IMR-90 (cell line): ENCODE results near the gene SEPTIN2. TPM values are rescaled to one million over a fixed set of nuclear protein-coding genes. Genes with fewer than 3 reads are reported as not detected.
A peak's percentile ranks its signal among the peaks of the same experiment; 100 is the strongest.

Source experiments
- ATAC-seq: fragments of 200-7000 bp; cut with Tn5 transposase; 2 replicates; pipeline ENCODE4 v1.9.1; 2020; ENCODE audit warnings: low read depth, mild to moderate bottlenecking, moderate library complexity
- BruUV-seq: library from RNA; stranded (reverse); fragments of 400-500 nt; replicated peaks from 2 replicates; lab custom pipeline; 2021; lab: Mats Ljungman, UMichigan
- CTCF ChIA-PET: fragments of 300-600 bp; formaldehyde crosslinking; extraction: SDS; loops from one replicate; lab custom pipeline; 2021; ENCODE audit warnings: antibody characterized with exemption; lab: Yijun Ruan, JAX
- POLR2A ChIA-PET: fragments of 300-600 bp; sonication (Branson Sonifier 250); formaldehyde crosslinking; loops from one replicate; lab custom pipeline; 2022; ENCODE audit warnings: antibody characterized with exemption; ENCODE audit not compliant: unreplicated experiment; lab: Charles Lee
- DNase-seq: peaks from one replicate; pipeline ENCODE4 v3.0.0; 2013
- H2AFZ ChIP-seq: replicated peaks from 2 replicates; pipeline ENCODE3; 2013; ENCODE audit warnings: low read length, mild to moderate bottlenecking; ENCODE audit not compliant: poor library complexity
- H2AK5ac ChIP-seq: 2 replicates; pipeline ENCODE4 v1.6.1; 2013; ENCODE audit warnings: low read depth, low read length, inconsistent platforms
- H2AK9ac ChIP-seq: replicated peaks from 2 replicates; pipeline ENCODE3; 2013; ENCODE audit warnings: mild to moderate bottlenecking, low read depth, low read length, moderate library complexity; ENCODE audit not compliant: poor library complexity
- H2BK120ac ChIP-seq: 2 replicates; pipeline ENCODE4 v1.6.1; 2013; ENCODE audit warnings: low read depth, low read length, inconsistent platforms
- H2BK15ac ChIP-seq: 3 replicates; pipeline ENCODE4 v1.6.1; 2013; ENCODE audit warnings: low read depth, low read length, inconsistent platforms
- H2BK20ac ChIP-seq: 2 replicates; pipeline ENCODE4 v1.6.1; 2013; ENCODE audit warnings: low read depth, mild to moderate bottlenecking, inconsistent platforms, low read length, moderate library complexity
- H2BK5ac ChIP-seq: 2 replicates; pipeline ENCODE4 v1.6.1; 2013; ENCODE audit warnings: mild to moderate bottlenecking, low read depth, low read length, inconsistent platforms; ENCODE audit not compliant: poor library complexity, severe bottlenecking
- H3K14ac ChIP-seq: replicated peaks from 2 replicates; pipeline ENCODE4 v1.6.1; 2013; ENCODE audit warnings: low read depth, low read length, inconsistent platforms
- H3K18ac ChIP-seq: 2 replicates; pipeline ENCODE4 v1.6.1; 2013; ENCODE audit warnings: low read depth, low read length, control low read depth
- H3K23ac ChIP-seq: 2 replicates; pipeline ENCODE4 v1.6.1; 2013; ENCODE audit warnings: low read depth, low read length, inconsistent platforms
- H3K27ac ChIP-seq: 2 replicates; pipeline ENCODE4 v1.5.1; 2013; ENCODE audit warnings: mild to moderate bottlenecking, control low read depth, low read length; ENCODE audit not compliant: insufficient read depth
- H3K27me3 ChIP-seq: 2 replicates; pipeline ENCODE4 v1.6.1; 2013; ENCODE audit warnings: low read length; ENCODE audit not compliant: control insufficient read depth, insufficient read depth
- H3K36me3 ChIP-seq: 2 replicates; pipeline ENCODE4 v1.6.1; 2013; ENCODE audit warnings: low read length, mixed read lengths; ENCODE audit not compliant: control insufficient read depth, insufficient read depth
- H3K4ac ChIP-seq: 2 replicates; pipeline ENCODE4 v1.6.1; 2013; ENCODE audit warnings: low read depth, low read length, inconsistent platforms
- H3K4me1 ChIP-seq: 2 replicates; pipeline ENCODE4 v1.6.1; 2013; ENCODE audit warnings: low read length, mixed read lengths; ENCODE audit not compliant: control insufficient read depth, insufficient read depth
- H3K4me2 ChIP-seq: 2 replicates; pipeline ENCODE4 v1.6.1; 2013; ENCODE audit warnings: low read depth, mild to moderate bottlenecking, control low read depth, low read length, moderate library complexity
- H3K4me3 ChIP-seq: 2 replicates; pipeline ENCODE4 v1.5.1; 2013; ENCODE audit warnings: low read depth, mild to moderate bottlenecking, control low read depth, low read length, moderate library complexity; ENCODE audit not compliant: insufficient read depth
- H3K56ac ChIP-seq: 2 replicates; pipeline ENCODE4 v1.6.1; 2013; ENCODE audit warnings: low read length, inconsistent platforms; ENCODE audit not compliant: insufficient read depth; ENCODE audit errors: extremely low read depth
- H3K79me1 ChIP-seq, 2 experiments: 2 replicates each; pipeline ENCODE4 v1.6.1; 2013; ENCODE audit warnings: low read length in 2 of 2, inconsistent platforms in 1 of 2, low read depth in 1 of 2
- H3K9ac ChIP-seq: 2 replicates; pipeline ENCODE4 v1.6.1; 2013; ENCODE audit warnings: low read depth, low read length, control low read depth
- H3K9me1 ChIP-seq: 2 replicates; pipeline ENCODE4 v1.6.1; 2013; ENCODE audit warnings: low read length, inconsistent platforms; ENCODE audit not compliant: insufficient read depth
- H3K9me3 ChIP-seq: 2 replicates; pipeline ENCODE4 v1.6.1; 2013; ENCODE audit warnings: low read length; ENCODE audit not compliant: control insufficient read depth, insufficient read depth
- H4K20me1 ChIP-seq: 2 replicates; pipeline ENCODE4 v1.6.1; 2013; ENCODE audit warnings: low read length, inconsistent platforms; ENCODE audit not compliant: insufficient read depth
- H4K5ac ChIP-seq: 2 replicates; pipeline ENCODE4 v1.6.1; 2013; ENCODE audit warnings: mild to moderate bottlenecking, low read depth, low read length, control low read depth
- H4K8ac ChIP-seq, 2 experiments: 2 replicates each; pipeline ENCODE4 v1.6.1; 2013; ENCODE audit warnings: low read depth in 2 of 2, low read length in 2 of 2, control low read depth in 1 of 2, inconsistent platforms in 1 of 2
- H4K91ac ChIP-seq: 2 replicates; pipeline ENCODE4 v1.6.1; 2013; ENCODE audit warnings: low read depth, low read length, inconsistent platforms; ENCODE audit not compliant: insufficient read depth
- CEBPB ChIP-seq: IDR thresholded peaks from 2 replicates; pipeline ENCODE4 v1.6.1; 2012; ENCODE audit warnings: low read depth, low read length, improper control_type of control experiment
- MAZ ChIP-seq: IDR thresholded peaks from 2 replicates; pipeline ENCODE4 v1.6.1; 2012; ENCODE audit warnings: low read depth, mild to moderate bottlenecking, low read length, improper control_type of control experiment, moderate library complexity, borderline replicate concordance
- WGBS, 2 experiments: methylation state at CpG; one replicate each; pipeline versions ENCODE4 v1.1.5 to v1.1.7; 2013; ENCODE audit warnings: missing lambda C conversion rate in 2 of 2; ENCODE audit not compliant: insufficient read length in 1 of 2; ENCODE audit errors: extremely low coverage in 2 of 2; 5-methylcytosine and 5-hydroxymethylcytosine counted together
- dilution Hi-C: fragments of 300-500 bp; cut with HindIII; formaldehyde crosslinking; loops from one replicate; pipeline ENCODE4 v1.14.3; 2018; ENCODE audit warnings: low sequenced_read_pairs; ENCODE audit not compliant: unreplicated experiment
- in situ Hi-C: fragments of 300-500 bp; cut with MboI; formaldehyde crosslinking; loops from 3 replicates; pipeline ENCODE4 v1.14.3; 2019; ENCODE audit warnings: low sequenced_read_pairs, inconsistent platforms, mixed read lengths
- intact Hi-C: fragments of 100-400 bp; cut with micrococcal nuclease; formaldehyde crosslinking; loops from 2 replicates; pipeline ENCODE4 v1.10.0; 2022
- polyA plus RNA-seq, 3 experiments: library from polyadenylated mRNA; depleted of rRNA; stranded (reverse); fragments of >200 nt; gene quantifications; 2 replicates each; pipeline ENCODE4 v1.2.3, GENCODE V29; 2012; ENCODE audit warnings: low replicate concordance in 1 of 3
- total RNA-seq: library from RNA; depleted of rRNA; stranded (reverse); fragments of >200 nt; gene quantifications from 2 replicates; pipeline ENCODE4 v1.2.3, GENCODE V29; 2012

SEPTIN2 gene
- total and polyA plus RNA-seq, 2 of the 4 experiments (the other 2 are of a cell fraction): 420 to 504 TPM

- Histone ChIP-seq H3K9ac (no peak overlapping the region), H3K27me3 (no peaks in the 10 kb centered on the region), H4K5ac (no peak overlapping the region), H3K9me1 (peaks cover 11% of the 10 kb centered on the region), H3K56ac (no peak overlapping the region), H4K20me1 (peaks cover 42% of the 10 kb centered on the region), H4K91ac (no peak overlapping the region), H2BK15ac (no peak overlapping the region), H2BK5ac (no peak overlapping the region), H3K14ac (no peak overlapping the region), H3K36me3 (peaks cover 33% of the 10 kb centered on the region), H2AK5ac (no peak overlapping the region), H2BK120ac (no peak overlapping the region), H3K9me3 (no peaks in the 10 kb centered on the region), H3K79me1 (peaks cover 35 to 65% of the 10 kb centered on the region in 2 experiments), H2AFZ (no peak overlapping the region), H2AK9ac (no peak overlapping the region), H3K27ac (no peak overlapping the region), H4K8ac (no peak overlapping the region), H3K4me1 (no peaks in the 10 kb centered on the region), H2BK20ac (no peak overlapping the region), H3K18ac (no peak overlapping the region), H3K23ac (no peak overlapping the region), H3K4me3 (no peak overlapping the region), H3K4ac (no peak overlapping the region), H3K4me2 (no peak overlapping the region)
- in situ Hi-C loops: no loop called here
- no TSS peak for BruUV-seq
- ChIA-PET CTCF (no interaction called here), POLR2A (no interaction called here)
- DNase-seq (no peak), ATAC-seq (no peak)
- intact Hi-C loops: no loop called here
- dilution Hi-C loops: no loop called here
- TF ChIP-seq CEBPB (peak; percentile 28; the same call in 1 of the 2 replicates), MAZ (no peak)
- WGBS, 2 experiments: no CpG with 5 or more reads among the region's 4 CpGs
Measured at GRCh38 chr2:241330616-241330981, 14.9 kb downstream of the SEPTIN2 start.
